ENCODE results near the gene AGPAT2.

GRCh38 chr9:136726118-136726517 is 38.9 kb upstream of the AGPAT2 start:
- TF ChIP-seq SP1 (CRISPR knock-in tag; conservative IDR thresholded peaks at IDR 0.05) (no peak), ZNF232 (CRISPR knock-in tag; IDR thresholded peaks at IDR 0.05) (no peak), CTCF (IDR thresholded peaks at IDR 0.05) (no peak), NFE2L1 (CRISPR knock-in tag; IDR thresholded peaks at IDR 0.05) (no peak), MAX (CRISPR knock-in tag; IDR thresholded peaks at IDR 0.05) (no peak), FOXJ3 (CRISPR knock-in tag; IDR thresholded peaks at IDR 0.05; ENCODE audit: borderline replicate concordance) (no peak), TP53 (CRISPR knock-in tag; IDR thresholded peaks at IDR 0.05) (no peak), ATF6 (CRISPR knock-in tag; IDR thresholded peaks at IDR 0.05) (no peak), HMGXB4 (CRISPR knock-in tag; IDR thresholded peaks at IDR 0.05) (no peak), PRRX2 (CRISPR knock-in tag; IDR thresholded peaks at IDR 0.05) (no peak)
- TF ChIP-seq, protein P1, sequence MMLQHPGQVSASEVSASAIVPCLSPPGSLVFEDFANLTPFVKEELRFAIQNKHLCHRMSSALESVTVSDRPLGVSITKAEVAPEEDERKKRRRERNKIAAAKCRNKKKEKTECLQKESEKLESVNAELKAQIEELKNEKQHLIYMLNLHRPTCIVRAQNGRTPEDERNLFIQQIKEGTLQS (CRISPR knock-in tag; conservative IDR thresholded peaks at IDR 0.05): no peak

All from WTC11 (cell line).